GM10266 (cell line): ENCODE measurements around the gene PSME3.

ENCODE experiments used
- DNase-seq: peaks from one replicate; pipeline ENCODE4 v3.0.0; 2012; ENCODE audit errors: extremely low spot score
- CTCF ChIP-seq: IDR thresholded peaks from 2 replicates; pipeline ENCODE4 v1.5.1; 2012; ENCODE audit warnings: mild to moderate bottlenecking, low read depth; ENCODE audit not compliant: control insufficient read depth, insufficient read depth; ENCODE audit errors: missing control alignments

The PSME3 gene

GRCh38 chr17:42832934-42833766, at the start of gene PSME3:
Gene PSME3 (plus strand): TSS chr17:42833397. CDS start chr17:42833632, 235 bp downstream.
- TF ChIP-seq CTCF = no peak
- peak; percentile 89 for DNase-seq

- no peak for DNase-seq
- no peak for TF ChIP-seq CTCF
These were observed 49.4 kb upstream of the PSME3 start for GRCh38 chr17:42783791-42784138.

GRCh38 chr17:42784409-42784808, 48.8 kb upstream of the PSME3 start:
- no peak for TF ChIP-seq CTCF
- DNase-seq = no peak

GRCh38 chr17:42784811-42785592, 48.2 kb upstream of the PSME3 start:
- no peak for DNase-seq
- TF ChIP-seq CTCF = no peak

GRCh38 chr17:42787266-42787665, 45.9 kb upstream of the PSME3 start:
- no peak for DNase-seq
- TF ChIP-seq CTCF = no peak

- no peak for TF ChIP-seq CTCF
- DNase-seq = no peak
These were observed 41.2 kb upstream of the PSME3 start for GRCh38 chr17:42791948-42792347.

GRCh38 chr17:42792545-42792944, 40.7 kb upstream of the PSME3 start:
- no peak for DNase-seq
- no peak for TF ChIP-seq CTCF
